GM21526 (cell line): ENCODE results near the gene MUC5AC.
"Not testable (repeated sequence)": the region's sequence is repeated elsewhere in the genome, so short reads cannot be mapped to it uniquely, and the experiment has no call there.

Source experiments
- ATAC-seq: cut with Tn5 transposase; IDR thresholded peaks from one replicate; pipeline ENCODE4 v1.9.1; 2021; ENCODE audit warnings: moderate library complexity; ENCODE audit not compliant: unreplicated experiment, low FRiP score

The MUC5AC gene

GRCh38 chr11:1204381-1205101 lies 46.8 kb downstream of the MUC5AC start:
- no peak for ATAC-seq

GRCh38 chr11:1205121-1205986 lies 47.6 kb downstream of the MUC5AC start:
- no peak for ATAC-seq

GRCh38 chr11:1205987-1206331 lies 48.2 kb downstream of the MUC5AC start:
- no peak for ATAC-seq

GRCh38 chr11:1206391-1207271 lies 48.9 kb downstream of the MUC5AC start:
- no peak for ATAC-seq

GRCh38 chr11:1207401-1208143 lies 49.8 kb downstream of the MUC5AC start:
- ATAC-seq: no peak

GRCh38 chr11:1208144-1208393 lies 50.3 kb downstream of the MUC5AC start:
- no peak for ATAC-seq

GRCh38 chr11:1208394-1209261 lies 50.9 kb downstream of the MUC5AC start:
- ATAC-seq: no peak

GRCh38 chr11:1209371-1210057 lies 51.8 kb downstream of the MUC5AC start:
- ATAC-seq: no peak

GRCh38 chr11:1211838-1212237 lies 54.1 kb downstream of the MUC5AC start:
- ATAC-seq: no peak

GRCh38 chr11:1215826-1216225 lies 58.1 kb downstream of the MUC5AC start:
- not testable (repeated sequence) for ATAC-seq

- no peak for ATAC-seq
These were observed 59.4 kb downstream of the MUC5AC start for GRCh38 chr11:1217151-1217550.

GRCh38 chr11:1218256-1218787 lies 60.6 kb downstream of the MUC5AC start:
- no peak for ATAC-seq

- no peak for ATAC-seq
These were observed 61.2 kb downstream of the MUC5AC start for GRCh38 chr11:1218788-1219445.

- ATAC-seq: no peak
These were observed 61.7 kb downstream of the MUC5AC start for GRCh38 chr11:1219446-1219833.

- no peak for ATAC-seq
These were observed 62.4 kb downstream of the MUC5AC start for GRCh38 chr11:1219834-1220815.

GRCh38 chr11:1220941-1221721 lies 63.4 kb downstream of the MUC5AC start:
- no peak for ATAC-seq
